HAP-1 (cell line): ENCODE data around the gene STK32B.
"Not testable (repeated sequence)": the region's sequence is repeated elsewhere in the genome, so short reads cannot be mapped to it uniquely, and the experiment has no call there.

ENCODE experiments used
- DNase-seq, 2 experiments: peaks; one replicate each; pipeline ENCODE4 v3.0.0-alpha.2; 2016 to 2020; ENCODE audit warnings: low spot score in 2 of 2
- H3K27me3 ChIP-seq: fragments of 250-450 bp; sonication (Bioruptor Pico); 2 replicates; pipeline ENCODE4 v1.5.1; 2020; ENCODE audit warnings: low read depth, mild to moderate bottlenecking, moderate library complexity
- H3K36me3 ChIP-seq: fragments of 250-450 bp; sonication (Bioruptor Pico); replicated peaks from 2 replicates; pipeline ENCODE4 v1.5.1; 2020; ENCODE audit warnings: mild to moderate bottlenecking
- H3K4me1 ChIP-seq: fragments of 250-450 bp; sonication (Bioruptor Pico); 2 replicates; pipeline ENCODE4 v1.5.1; 2020; ENCODE audit warnings: mild to moderate bottlenecking
- H3K4me3 ChIP-seq: fragments of 250-450 bp; sonication (Bioruptor Pico); 2 replicates; pipeline ENCODE4 v1.5.1; 2020; ENCODE audit warnings: mild to moderate bottlenecking, moderate library complexity
- H3K9me3 ChIP-seq: fragments of 250-450 bp; sonication (Bioruptor Pico); 2 replicates; pipeline ENCODE4 v1.5.1; 2020; ENCODE audit warnings: mild to moderate bottlenecking, moderate library complexity
- in situ Hi-C: fragments of 300-500 bp; cut with MboI; formaldehyde crosslinking; loops from 3 replicates; pipeline ENCODE4 v1.14.3; 2020; ENCODE audit warnings: low sequenced_read_pairs, inconsistent platforms, mixed read lengths

STK32B gene

DNA sequence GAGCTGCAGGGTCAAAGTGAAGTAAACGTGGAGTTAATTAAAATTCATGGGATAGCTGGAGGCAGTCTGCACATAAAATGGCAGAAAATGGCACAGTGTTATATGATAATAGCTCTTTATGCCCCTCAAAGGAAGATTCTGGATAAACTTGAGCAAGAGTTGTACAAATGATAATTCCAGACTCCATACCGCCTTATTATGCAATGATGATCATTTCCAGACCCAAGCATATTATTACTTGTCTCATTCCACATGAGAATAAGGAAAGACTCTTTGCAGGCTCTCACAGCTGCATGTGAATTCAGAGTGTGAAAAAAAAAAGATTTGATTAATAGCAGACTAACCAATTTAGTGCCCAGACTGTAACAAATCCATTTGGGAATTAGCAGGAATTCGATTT lies 105.4 kb downstream of the STK32B start:
- H3K27me3 ChIP-seq = no peaks in the 10 kb centered on the region
- no peaks in the 10 kb centered on the region for H3K4me1 ChIP-seq
- H3K9me3 ChIP-seq = no peaks in the 10 kb centered on the region
- no peaks in the 10 kb centered on the region for H3K36me3 ChIP-seq
- in situ Hi-C loops = no loop called here
- DNase-seq = no peak
- no peak overlapping the region for H3K4me3 ChIP-seq

DNA sequence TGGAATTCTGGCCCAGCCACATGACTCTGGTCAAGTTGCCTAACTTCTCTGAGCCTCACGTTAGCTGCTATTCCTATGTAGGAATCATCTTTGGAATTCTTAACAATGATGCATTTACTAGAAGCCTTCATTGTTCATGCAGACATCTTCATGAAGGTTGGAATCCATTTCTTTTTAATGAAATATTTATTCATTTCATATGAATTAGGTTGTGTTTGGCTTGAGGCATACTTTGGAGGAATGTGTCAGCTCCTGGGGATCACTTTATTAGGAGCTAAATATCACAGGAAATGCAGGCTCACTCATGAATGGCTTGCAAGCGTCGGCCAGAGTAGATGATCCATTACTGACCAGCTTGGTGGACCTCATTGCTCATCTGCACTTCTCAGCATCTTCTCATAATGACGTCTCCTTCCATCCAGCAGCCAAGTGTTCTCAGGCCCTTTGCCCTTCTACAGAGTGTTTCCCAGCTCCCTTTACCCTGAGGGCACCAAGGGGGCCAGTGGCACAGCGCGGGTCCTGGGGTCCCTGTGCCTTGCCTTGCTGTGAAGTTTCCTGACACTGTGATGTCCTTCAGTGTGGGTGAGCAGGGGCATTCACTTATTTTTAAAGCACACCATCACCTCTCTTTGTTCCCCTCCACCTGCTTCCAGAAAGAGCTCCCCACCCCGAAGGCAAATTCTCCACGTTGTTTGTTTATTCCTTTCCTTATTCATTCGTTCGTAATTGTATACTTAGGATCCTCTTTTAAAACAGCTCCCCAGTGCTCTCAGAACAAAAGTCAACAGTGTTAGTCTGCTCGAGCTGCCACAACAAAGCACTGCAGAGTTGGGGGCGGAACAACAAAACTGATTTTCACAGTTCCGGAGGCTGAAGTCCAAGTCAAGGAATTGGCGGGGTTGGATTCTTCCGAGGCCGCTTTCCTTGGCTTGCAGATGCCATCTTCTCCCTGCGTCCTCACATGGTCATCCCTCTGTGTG lies 106.8 kb downstream of the STK32B start:
- no peak for DNase-seq
- Histone ChIP-seq H3K27me3 (no peaks in the 10 kb centered on the region), H3K9me3 (no peaks in the 10 kb centered on the region), H3K4me1 (no peaks in the 10 kb centered on the region), H3K36me3 (no peaks in the 10 kb centered on the region), H3K4me3 (no peak overlapping the region)
- in situ Hi-C loops = no loop called here

DNA sequence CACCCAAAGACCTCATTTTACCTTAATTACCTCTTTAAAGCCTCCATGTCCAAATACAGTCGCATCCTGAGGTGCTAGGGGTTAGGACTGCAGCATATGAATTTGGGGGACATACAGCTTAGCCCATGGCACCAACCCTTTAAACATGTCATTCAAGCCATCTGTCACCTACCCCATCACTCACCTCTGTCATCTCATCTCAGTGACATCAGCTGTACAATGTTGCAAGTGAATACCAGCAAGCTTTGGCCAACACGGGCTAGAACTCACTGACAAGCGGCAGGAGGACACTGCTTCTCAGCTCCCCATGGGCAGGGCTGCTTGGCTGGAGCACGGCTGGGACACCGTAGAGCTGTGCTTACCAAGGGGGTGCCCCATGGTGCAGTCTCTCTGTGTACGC lies 107.5 kb downstream of the STK32B start:
- no peaks in the 10 kb centered on the region for H3K36me3 ChIP-seq
- no peaks in the 10 kb centered on the region for H3K4me1 ChIP-seq
- no peaks in the 10 kb centered on the region for H3K9me3 ChIP-seq
- in situ Hi-C loops = no loop called here
- DNase-seq = no peak
- H3K27me3 ChIP-seq = no peaks in the 10 kb centered on the region
- no peak overlapping the region for H3K4me3 ChIP-seq

DNA sequence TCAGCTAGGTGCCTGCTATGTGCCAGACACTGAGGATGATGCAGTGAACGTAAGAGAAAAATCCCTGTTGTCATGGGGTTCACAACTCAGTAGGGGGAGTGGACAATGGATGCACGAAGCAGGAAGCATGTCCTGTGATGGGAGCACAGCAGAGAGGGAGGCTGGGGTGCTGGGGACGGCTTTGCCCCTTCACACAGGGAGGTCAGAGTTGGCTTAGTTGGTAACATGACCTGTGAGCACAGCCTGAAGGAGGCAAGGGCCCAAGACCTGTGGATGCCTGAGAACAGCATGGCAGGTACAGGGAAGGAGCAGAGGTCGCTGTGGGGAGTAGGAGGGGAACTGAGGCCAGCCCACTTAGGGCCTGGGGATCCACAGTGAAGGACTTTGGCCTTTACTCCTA lies 109.4 kb downstream of the STK32B start:
- H3K27me3 ChIP-seq = no peaks in the 10 kb centered on the region
- no peaks in the 10 kb centered on the region for H3K36me3 ChIP-seq
- DNase-seq = no peak
- in situ Hi-C loops = no loop called here
- H3K4me1 ChIP-seq = no peaks in the 10 kb centered on the region
- H3K4me3 ChIP-seq = no peak overlapping the region
- no peaks in the 10 kb centered on the region for H3K9me3 ChIP-seq

DNA sequence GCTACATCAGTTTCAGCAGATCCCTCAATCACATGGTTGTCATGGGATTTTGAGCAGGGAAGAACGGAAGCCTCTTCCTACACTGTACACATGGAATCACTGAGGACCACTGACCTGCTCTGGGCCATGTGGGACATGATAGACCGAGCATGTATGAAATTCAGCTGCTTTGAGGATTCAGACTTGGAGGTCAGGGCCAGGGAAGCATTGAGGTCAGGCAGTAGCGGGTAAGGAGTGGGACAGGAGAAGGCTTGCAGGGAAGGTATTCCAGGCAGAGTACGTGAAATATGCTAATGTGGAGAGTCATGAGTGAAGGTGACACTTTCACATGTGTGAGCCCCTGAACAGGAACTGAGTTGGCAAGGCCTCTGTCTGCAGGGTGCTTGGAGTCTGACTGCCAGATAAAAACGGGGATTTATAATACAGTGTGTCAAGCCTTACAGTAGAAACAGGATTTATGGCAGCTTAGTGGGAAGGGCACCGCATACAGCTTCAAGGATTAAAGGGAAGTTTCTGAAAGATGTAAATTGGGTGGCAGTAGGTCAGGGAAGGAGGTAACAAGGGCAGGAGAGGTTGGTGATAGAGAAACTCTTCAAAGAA lies 111.7 kb downstream of the STK32B start:
- H3K4me3 ChIP-seq = no peak overlapping the region
- no peaks in the 10 kb centered on the region for H3K27me3 ChIP-seq
- no peak for DNase-seq
- H3K36me3 ChIP-seq = no peaks in the 10 kb centered on the region
- in situ Hi-C loops = no loop called here
- H3K9me3 ChIP-seq = no peaks in the 10 kb centered on the region
- H3K4me1 ChIP-seq = no peaks in the 10 kb centered on the region

DNA sequence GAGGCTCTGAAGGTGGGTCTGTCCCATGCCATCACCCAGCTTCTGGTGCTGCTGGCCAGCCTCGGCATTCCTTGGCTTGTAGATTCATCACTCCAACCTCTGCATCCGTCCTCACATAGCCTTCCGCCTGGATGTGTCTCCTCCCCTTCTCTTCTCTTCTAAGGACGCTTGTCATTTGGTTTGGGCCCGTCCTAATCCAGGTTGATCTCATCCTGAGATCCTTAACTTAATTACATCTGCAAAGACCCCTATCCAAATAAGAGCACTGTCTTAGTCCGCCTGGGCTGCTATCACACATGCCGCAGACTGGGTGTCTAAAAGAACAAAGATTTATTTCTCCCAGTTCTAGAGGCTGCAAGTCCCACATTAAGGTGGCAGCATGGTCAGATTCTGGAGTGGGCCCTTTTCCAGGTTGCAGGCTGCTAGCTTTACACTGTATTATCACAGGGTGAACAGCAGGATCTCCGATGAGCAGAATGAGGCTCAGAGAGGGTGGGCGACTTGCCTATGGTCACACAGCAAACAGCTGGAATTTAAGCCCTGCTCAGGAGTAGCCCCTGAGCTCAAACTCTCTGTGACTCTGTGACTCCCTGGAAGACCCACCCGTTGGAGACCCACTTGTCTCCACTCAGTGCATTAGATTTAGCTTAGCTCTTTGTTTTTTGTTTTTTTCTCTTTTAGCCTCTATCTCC lies 113.1 kb downstream of the STK32B start:
- Histone ChIP-seq H3K4me3 (no peak overlapping the region), H3K9me3 (no peaks in the 10 kb centered on the region), H3K27me3 (no peaks in the 10 kb centered on the region), H3K36me3 (no peaks in the 10 kb centered on the region), H3K4me1 (no peaks in the 10 kb centered on the region)
- no peak for DNase-seq
- in situ Hi-C loops = no loop called here

DNA sequence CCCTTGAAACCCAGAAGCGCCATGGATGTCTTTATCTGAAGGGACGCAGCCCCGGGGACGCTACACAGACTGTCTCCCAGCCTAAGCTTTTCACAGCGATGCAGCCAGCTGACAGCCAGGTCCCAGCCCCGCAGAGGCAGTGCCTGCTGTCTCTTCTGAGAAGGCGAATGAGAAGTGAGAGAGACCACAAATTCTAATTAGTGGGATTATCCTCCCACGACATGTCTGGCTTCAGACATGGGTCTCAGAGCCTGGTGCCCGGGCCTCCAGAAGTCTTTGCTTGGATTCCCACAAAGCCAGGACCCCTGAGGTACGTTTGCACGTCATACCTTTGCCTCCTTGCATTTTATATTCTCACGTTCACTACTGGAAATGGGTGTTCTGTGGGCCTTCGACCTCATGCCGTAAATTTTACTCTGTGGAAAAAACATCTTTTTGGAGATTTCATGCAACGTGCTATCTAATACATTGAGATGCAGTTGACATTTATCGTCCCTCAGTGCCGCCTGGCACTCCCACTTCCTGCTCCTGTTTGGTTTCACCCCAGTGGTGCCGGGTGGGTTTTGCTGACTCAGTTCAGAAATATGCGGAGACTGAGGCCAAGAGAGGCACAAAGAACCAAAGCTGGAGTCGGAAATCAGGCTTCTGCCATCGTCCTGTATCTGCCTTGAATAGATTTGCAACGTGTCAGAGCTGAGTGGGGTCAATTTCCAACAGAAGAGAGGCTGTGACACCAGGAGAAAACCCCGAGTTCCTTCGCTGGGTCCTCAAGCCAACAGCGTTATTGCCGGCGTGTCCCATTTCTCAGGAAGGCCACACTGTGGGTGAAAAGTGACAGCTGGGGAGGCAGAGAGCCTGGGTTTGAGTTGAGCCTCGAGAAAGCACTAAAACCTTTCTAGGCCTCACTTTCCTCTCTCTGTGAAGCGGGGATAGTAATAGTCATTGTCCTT lies 114.4 kb downstream of the STK32B start:
- H3K9me3 ChIP-seq = no peaks in the 10 kb centered on the region
- no peaks in the 10 kb centered on the region for H3K4me1 ChIP-seq
- no peaks in the 10 kb centered on the region for H3K27me3 ChIP-seq
- H3K4me3 ChIP-seq = no peak overlapping the region
- H3K36me3 ChIP-seq = no peaks in the 10 kb centered on the region
- DNase-seq = no peak
- in situ Hi-C loops = no loop called here

DNA sequence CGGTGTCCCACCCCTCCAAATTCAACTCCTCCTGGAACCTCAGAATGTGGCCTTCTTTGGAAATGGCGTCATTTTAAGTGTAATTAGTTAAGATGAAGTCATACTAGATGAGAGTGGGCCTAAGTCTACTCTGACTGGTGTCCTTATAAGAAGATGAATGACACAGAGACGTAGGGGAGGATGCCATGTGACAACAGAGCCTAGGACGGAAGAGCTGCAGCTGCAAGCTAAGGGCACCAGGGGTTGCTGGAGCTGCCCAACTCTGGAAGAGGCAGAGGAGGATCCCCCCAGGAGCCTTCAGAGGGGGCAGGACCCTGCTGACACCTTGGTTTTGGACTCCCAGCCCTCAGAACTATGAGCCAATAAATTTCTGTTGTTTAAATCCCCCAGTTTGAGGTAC lies 115.1 kb downstream of the STK32B start:
- no peak for DNase-seq

DNA sequence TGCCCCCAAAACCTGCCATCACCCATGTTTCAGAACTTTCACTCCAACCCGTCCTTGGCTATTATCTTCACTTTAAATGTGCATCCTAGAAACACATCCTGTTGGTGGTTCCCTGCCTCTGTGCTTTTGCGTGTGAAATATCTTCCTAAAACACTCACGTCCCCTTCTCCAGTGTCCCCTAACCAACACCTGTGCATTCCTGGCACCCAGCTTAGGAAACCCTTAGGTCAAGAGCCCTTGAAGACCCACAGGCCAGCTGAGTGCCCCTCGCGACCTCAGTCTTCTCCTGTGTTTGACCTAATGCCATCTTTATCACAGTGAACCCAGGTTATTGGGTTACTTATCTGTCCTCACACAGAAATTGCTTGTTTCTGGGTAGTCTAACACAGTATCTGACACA lies 117.6 kb downstream of the STK32B start:
- Histone ChIP-seq H3K9me3 (no peaks in the 10 kb centered on the region), H3K36me3 (no peaks in the 10 kb centered on the region), H3K27me3 (no peaks in the 10 kb centered on the region), H3K4me3 (no peak overlapping the region), H3K4me1 (no peaks in the 10 kb centered on the region)
- in situ Hi-C loops = no loop called here
- DNase-seq = no peak

More for the DNA sequence above, 115.1 kb downstream of the STK32B start:
- Histone ChIP-seq H3K4me1 (no peaks in the 10 kb centered on the region), H3K9me3 (no peaks in the 10 kb centered on the region), H3K36me3 (no peaks in the 10 kb centered on the region), H3K27me3 (no peaks in the 10 kb centered on the region), H3K4me3 (no peak overlapping the region)
- in situ Hi-C loops = no loop called here

DNA sequence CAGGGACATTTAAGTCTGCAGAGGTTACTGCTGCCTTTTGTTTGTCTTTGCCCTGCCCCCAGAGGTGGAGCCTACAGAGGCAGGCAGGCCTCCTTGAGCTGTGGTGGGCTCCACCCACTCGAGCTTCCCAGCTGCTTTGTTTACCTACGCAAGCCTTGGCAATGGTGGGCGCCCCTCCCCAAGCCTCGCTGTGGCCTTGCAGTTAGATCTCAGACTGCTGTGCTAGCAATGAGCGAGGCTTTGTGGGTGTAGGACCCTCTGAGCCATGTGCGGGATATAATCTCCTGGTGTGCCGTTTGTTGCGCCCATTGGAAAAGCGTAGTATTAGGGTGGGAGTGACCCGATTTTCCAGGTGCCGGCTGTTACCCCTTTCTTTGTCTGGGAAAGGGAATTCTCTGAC lies 124.6 kb downstream of the STK32B start:
- H3K36me3 ChIP-seq, H3K4me1 ChIP-seq, H3K9me3 ChIP-seq, DNase-seq, H3K4me3 ChIP-seq, H3K27me3 ChIP-seq, in situ Hi-C loops: not testable (repeated sequence)

DNA sequence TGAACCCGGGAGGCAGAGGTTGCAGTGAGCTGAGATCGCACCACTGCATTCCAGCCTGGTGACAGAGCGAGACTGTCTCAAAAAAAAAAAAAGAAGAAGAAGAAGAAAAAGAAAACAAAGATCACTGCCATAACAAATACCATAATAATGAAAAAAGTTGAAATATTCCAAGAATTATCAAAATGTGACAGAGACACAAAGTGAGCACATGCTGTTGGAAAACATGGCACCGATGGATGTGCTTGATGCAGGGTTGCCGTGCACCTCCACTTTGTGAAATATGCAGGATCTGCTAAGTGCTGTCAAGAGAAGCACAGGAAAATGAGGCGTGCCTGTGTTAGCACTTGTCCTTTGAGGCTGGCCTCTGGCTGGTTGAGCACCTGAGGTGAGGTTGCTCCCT lies 133.3 kb downstream of the STK32B start:
- in situ Hi-C loops = no loop called here
- no peaks in the 10 kb centered on the region for H3K27me3 ChIP-seq
- no peaks in the 10 kb centered on the region for H3K9me3 ChIP-seq
- H3K4me1 ChIP-seq = no peaks in the 10 kb centered on the region
- H3K4me3 ChIP-seq = no peak overlapping the region
- H3K36me3 ChIP-seq = no peaks in the 10 kb centered on the region
- no peak for DNase-seq

DNA sequence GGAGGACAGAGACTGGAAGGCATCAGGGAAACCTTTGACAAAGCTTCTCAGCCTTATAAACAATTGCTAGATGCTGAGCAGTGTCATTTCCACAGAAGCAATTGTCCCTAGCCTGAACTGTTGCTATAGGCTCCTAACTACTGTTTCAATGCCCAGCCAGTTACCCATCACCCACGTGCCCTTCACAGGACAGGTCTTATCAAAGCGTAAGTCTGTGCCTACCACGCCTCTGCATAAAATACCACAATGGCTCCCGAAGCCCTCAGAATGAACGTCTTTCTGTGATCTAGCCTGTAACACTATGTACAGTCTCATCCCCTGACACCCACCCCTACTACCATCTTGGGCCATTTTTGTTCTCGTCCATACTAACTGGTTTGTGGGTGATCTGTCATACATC lies 134.3 kb downstream of the STK32B start:
- no peaks in the 10 kb centered on the region for H3K9me3 ChIP-seq
- in situ Hi-C loops = no loop called here

DNA sequence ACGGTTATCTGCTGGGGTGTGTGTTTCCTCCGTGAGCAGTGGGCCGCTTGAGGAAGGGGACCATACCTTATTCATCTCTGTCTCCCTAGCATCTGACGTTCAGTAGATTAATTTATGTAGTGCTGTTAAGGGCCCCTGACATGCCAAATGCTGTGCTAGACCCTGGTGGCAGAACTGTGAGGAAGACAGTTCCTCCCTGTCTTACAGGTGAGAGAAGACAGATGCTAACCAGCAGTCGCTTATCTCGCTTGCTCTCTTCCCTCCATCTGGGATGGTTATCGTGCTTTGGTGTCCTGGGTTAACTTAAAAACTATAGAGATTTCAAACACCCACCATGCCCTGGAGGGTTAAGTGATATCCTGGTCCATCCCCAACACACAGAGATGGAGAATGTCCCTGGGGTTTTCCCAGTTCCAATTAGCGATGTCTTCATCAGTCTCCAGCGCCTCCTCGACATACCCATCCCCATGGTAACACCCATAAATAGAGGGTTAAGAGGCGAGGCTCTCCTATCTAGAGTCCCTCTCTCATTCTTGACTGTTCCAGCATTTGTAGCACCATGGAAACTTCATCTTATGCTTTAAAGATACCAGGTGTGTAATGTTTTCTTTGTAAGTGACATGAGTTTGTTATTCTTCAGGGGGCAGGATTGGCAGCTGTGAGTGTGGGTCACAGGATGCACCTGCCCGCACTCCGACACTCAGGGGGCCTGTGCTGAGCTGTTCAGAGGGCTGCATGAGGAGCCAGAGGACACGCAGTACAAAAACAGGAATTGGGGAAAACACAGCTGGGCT lies 135.2 kb downstream of the STK32B start:
- no peaks in the 10 kb centered on the region for H3K4me1 ChIP-seq
- H3K4me3 ChIP-seq = no peak overlapping the region
- no peaks in the 10 kb centered on the region for H3K36me3 ChIP-seq
- no peaks in the 10 kb centered on the region for H3K27me3 ChIP-seq
- no peaks in the 10 kb centered on the region for H3K9me3 ChIP-seq
- no peak for DNase-seq
- in situ Hi-C loops = no loop called here

More for the DNA sequence above, 134.3 kb downstream of the STK32B start:
- Histone ChIP-seq H3K4me1 (no peaks in the 10 kb centered on the region), H3K27me3 (no peaks in the 10 kb centered on the region), H3K36me3 (no peaks in the 10 kb centered on the region), H3K4me3 (no peak overlapping the region)
- no peak for DNase-seq
